OCI-LY7 (cell line): Measurements from ENCODE around the gene RASA1.

ENCODE experiments used
- EZH2phosphoT487 ChIP-seq: fragments of 200-600 bp; sonication (generic); IDR thresholded peaks from 2 replicates; pipeline ENCODE4 v1.6.1; 2018; ENCODE audit warnings: low read depth, borderline replicate concordance, mild to moderate bottlenecking, mixed run types, antibody characterized with exemption, low read length, moderate library complexity, mixed read lengths
- TF ChIP-seq, protein P1 (sequence below): fragments of 200-600 bp; sonication (generic); conservative IDR thresholded peaks from 2 replicates; pipeline ENCODE4 v1.5.1; 2014; ENCODE audit warnings: mild to moderate bottlenecking, antibody characterized with exemption, low read length, moderate library complexity, mixed read lengths

DNA sequence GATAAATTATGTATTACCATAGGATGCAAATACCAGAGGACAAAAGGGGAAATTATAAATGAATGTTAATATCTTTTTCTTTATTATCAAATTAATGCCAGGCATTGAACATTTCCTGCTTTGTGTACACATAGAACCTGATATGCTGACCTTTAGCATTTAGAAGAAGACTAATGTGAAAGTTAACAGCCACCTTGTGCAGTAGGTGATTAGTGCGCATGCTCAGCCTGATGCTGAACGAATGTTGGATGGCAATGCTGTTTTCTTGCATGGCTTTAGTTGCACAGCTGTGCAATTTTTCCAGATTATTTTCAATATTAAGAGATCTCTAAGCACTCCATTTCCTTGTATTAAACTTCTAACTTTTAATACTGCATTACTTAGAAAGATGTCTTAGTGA lies 99.6 kb downstream of the RASA1 start:
- TF ChIP-seq, protein P1, sequence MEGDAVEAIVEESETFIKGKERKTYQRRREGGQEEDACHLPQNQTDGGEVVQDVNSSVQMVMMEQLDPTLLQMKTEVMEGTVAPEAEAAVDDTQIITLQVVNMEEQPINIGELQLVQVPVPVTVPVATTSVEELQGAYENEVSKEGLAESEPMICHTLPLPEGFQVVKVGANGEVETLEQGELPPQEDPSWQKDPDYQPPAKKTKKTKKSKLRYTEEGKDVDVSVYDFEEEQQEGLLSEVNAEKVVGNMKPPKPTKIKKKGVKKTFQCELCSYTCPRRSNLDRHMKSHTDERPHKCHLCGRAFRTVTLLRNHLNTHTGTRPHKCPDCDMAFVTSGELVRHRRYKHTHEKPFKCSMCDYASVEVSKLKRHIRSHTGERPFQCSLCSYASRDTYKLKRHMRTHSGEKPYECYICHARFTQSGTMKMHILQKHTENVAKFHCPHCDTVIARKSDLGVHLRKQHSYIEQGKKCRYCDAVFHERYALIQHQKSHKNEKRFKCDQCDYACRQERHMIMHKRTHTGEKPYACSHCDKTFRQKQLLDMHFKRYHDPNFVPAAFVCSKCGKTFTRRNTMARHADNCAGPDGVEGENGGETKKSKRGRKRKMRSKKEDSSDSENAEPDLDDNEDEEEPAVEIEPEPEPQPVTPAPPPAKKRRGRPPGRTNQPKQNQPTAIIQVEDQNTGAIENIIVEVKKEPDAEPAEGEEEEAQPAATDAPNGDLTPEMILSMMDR, result no peak
- TF ChIP-seq EZH2phosphoT487, result no peak
